HG03097 (cell line): Measurements from ENCODE around the gene GAD1.

ENCODE experiments used
- ATAC-seq: cut with Tn5 transposase; IDR thresholded peaks from one replicate; pipeline ENCODE4 v1.9.1; 2021; ENCODE audit not compliant: unreplicated experiment, low FRiP score

Gene GAD1

GRCh38 chr2:170840717-170841210, 24.1 kb downstream of the GAD1 start:
- ATAC-seq = no peak

DNA sequence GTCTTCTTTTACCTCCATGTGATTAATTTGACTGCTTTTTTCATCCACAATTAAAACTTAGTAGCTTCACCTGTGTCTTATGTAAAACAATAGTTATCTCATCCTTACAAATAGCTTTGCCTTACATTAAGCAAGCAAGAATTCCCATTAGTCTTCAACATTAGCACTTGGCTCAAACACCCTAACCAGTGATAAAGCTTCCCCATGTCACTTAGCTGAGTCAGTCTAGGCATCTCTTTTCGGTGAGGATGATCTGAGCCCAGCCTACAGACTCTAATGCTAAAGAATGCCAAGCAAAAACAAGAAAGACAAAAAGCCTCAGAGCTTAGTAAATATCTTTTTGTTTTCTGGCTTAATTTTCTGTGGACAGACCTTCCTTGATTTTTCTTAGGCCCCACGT, 26.1 kb downstream of the GAD1 start:
- ATAC-seq = no peak

- no peak for ATAC-seq
Measured at GRCh38 chr2:170843656-170844055, 27.0 kb downstream of the GAD1 start.

DNA sequence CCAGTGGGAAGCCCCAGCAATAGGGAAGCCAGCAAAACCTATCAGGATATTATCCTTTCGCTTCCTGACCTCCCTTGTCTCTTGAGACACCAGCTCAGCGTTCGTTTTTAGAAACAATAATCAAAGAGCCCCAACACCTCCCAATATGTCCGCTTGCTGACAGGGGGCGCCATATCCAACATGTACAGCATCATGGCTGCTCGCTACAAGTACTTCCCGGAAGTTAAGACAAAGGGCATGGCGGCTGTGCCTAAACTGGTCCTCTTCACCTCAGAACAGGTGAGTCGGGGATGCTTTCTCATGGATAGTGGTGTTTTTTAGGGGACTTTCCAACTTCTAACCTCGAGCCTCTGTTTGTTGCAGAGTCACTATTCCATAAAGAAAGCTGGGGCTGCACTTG, 28.7 kb downstream of the GAD1 start:
- no peak for ATAC-seq

GRCh38 chr2:170846314-170846713, 29.6 kb downstream of the GAD1 start:
- no peak for ATAC-seq

DNA sequence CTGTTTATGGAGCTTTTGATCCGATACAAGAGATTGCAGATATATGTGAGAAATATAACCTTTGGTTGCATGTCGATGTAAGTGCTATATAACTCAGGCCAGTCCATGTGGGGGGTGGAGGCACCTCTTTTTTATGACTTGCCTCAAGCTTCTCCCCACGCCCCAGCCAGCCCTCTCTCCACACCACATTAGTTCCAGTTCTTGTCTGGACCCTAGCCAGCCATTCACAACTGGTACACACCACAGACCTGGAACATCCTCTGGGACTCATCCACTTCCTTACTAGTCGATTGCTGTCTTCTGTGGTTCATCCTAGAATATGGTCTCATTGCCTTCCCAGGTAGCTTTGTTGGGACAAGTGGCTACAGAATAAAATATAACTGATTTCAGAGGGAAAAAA, 31.0 kb downstream of the GAD1 start:
- no peak for ATAC-seq

GRCh38 chr2:170848587-170848986, 31.9 kb downstream of the GAD1 start:
- no peak for ATAC-seq

- ATAC-seq = no peak
Measured at GRCh38 chr2:170850251-170850650, 33.6 kb downstream of the GAD1 start.

DNA sequence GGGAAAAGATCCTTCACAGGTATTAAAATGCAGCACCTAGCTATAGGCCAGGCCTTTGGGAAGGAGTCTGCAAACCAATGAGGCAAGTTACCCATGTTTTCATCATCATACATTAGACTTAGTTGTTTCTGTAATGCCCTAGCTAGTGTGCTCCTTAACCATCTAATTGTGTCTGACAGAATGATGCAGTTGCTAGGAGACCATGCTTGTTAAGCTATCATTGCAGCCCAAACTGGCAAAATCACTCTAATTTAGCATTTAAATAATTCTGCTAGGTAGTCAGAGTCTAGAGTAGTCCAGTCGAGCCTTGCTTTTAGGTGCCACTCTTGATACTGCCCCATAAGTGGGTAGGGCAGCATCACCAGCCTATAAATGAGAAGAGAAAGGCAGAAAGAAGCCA, 34.9 kb downstream of the GAD1 start:
- ATAC-seq = no peak

GRCh38 chr2:170856066-170856465, 39.4 kb downstream of the GAD1 start:
- ATAC-seq = no peak

- no peak for ATAC-seq
Measured at GRCh38 chr2:170862286-170862902, 45.7 kb downstream of the GAD1 start.

DNA sequence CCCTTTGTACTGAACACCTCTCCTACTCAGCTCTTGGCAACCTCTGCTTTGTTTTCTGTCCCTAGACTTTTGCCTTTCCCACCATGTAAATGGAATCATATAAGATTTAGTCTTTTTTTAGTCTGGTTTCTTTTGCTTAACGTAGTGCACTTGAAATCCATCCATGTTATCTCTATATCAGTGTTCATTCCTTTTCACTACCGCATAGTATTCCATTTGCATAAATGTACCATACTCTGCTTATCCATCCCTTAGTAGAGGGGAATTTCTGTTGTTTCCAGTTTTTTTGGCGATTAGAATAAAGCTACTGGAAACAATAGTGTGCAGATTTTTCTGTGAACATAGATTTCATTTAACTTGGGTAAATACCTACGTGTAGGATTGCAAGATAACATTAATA, 46.4 kb downstream of the GAD1 start:
- no peak for ATAC-seq

- no peak for ATAC-seq
Measured at GRCh38 chr2:170869036-170869435, 52.3 kb downstream of the GAD1 start.

DNA sequence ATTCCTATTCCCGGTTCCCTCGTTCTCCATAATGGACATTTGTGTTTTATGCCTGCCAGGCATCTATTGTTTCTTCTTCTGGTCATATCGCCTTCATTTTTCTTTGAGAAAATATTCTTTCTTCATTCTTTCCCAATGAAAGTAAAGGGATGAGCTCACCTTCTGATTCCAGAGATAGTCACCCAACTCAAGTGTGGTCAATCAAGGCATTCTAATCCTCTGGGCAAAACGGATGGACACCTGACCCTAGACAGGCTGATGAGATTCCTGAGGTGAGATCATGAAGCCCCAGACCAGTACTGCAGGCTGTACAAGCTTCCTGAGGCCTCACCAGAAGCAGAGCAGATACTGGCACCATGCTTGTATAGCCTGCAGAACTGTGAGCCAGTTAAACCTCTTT, 52.8 kb downstream of the GAD1 start:
- no peak for ATAC-seq

- ATAC-seq = peak; percentile 62
Measured at GRCh38 chr2:170873035-170873692, 56.5 kb downstream of the GAD1 start.

DNA sequence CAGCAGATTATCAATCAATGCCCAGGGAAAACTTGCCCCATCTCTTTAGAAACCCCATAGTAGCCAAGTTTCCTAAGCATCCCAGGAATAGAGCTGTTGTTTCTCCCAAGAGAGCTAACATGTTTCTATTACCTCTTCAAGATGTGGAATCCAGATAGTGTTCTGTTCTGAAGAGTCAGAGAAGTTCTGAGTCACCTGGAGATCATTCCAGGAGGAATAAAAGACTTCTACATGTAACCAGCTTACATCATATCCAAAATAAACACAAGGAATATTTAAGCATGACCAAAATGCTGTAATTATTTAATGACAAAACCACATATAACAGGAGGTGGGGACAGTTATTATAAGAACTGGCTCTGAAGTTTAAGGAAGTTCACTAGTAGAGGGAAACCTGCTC, 61.4 kb downstream of the GAD1 start:
- no peak for ATAC-seq

DNA sequence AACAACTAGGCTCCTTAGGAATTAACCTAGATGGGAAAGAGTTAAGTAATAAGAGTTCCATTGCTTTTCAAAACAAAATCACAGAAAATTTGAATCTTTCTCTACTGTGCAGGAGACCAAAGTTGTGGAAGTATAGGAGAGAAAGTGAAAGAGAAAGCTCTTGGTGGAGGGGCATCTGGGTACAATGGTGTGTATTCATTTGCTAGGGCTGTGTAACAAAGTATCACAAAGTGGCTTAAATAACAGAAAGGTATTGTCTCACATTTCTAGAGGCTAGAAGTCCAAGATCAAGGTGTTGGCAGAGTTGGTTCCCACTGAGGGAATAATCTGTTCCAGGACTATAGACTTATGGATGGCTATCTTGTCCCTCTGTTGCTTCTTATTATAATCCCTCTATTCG, 61.8 kb downstream of the GAD1 start:
- no peak for ATAC-seq

- ATAC-seq = no peak
Measured at GRCh38 chr2:170881840-170882239, 65.2 kb downstream of the GAD1 start.

- no peak for ATAC-seq
Measured at GRCh38 chr2:170882758-170883157, 66.1 kb downstream of the GAD1 start.

- ATAC-seq = no peak
Measured at GRCh38 chr2:170883683-170884082, 67.0 kb downstream of the GAD1 start.

- ATAC-seq = no peak
Measured at GRCh38 chr2:170885130-170885791, 68.6 kb downstream of the GAD1 start.

DNA sequence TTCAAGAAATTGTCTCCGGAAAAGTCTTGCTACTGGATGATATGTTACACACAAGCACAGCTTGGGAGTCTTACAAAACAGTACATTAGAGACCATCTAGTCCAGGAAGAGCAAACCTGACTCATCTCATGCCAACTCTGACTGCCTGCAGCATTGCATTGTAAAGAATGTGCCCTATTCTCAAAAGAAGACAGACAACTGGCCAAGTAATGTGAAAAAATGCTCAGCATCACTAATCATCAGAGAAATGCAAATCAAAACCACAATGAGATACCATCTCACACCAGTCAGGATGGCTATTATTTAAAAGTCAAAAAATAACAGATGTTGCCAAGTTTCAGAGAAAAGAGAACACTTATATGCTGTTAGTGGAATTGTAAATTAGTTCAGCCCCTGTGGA, 69.7 kb downstream of the GAD1 start:
- no peak for ATAC-seq
